HEK293 (cell line): ENCODE data around the gene CTIF.

Experiments
- CTCF ChIA-PET: fragments of 350-600 bp; formaldehyde crosslinking; extraction: SDS; loops from one replicate; lab custom pipeline; 2021; ENCODE audit warnings: antibody characterized with exemption; lab: Yijun Ruan, JAX
- POLR2A ChIA-PET: fragments of 300-600 bp; formaldehyde crosslinking; extraction: SDS; loops from one replicate; lab custom pipeline; 2020; ENCODE audit warnings: antibody characterized with exemption, inconsistent platforms; lab: Yijun Ruan, JAX
- H3K27ac ChIP-seq: fragments of 200-500 bp; sonication (Bioruptor generic); 2 replicates; pipeline ENCODE4 v1.5.1; 2014; ENCODE audit warnings: low read depth, low read length, control low read depth, inconsistent platforms; ENCODE audit errors: extremely low read depth
- H3K36me3 ChIP-seq, 2 experiments: fragments of 200-500 bp in 1 of 2; sonication (Bioruptor generic) in 1 of 2; 1 replicate in 1 of 2; 2 replicates in 1 of 2; pipeline ENCODE4 v1.5.1; 2014 to 2017; ENCODE audit warnings: inconsistent platforms in 2 of 2, low read length in 2 of 2; ENCODE audit not compliant: control insufficient read depth in 2 of 2, insufficient read depth in 1 of 2
- H3K4me1 ChIP-seq: fragments of 200-500 bp; sonication (Bioruptor generic); 2 replicates; pipeline ENCODE4 v1.5.1; 2014; ENCODE audit warnings: mild to moderate bottlenecking, low read length, inconsistent platforms; ENCODE audit not compliant: control insufficient read depth, insufficient read depth
- H3K4me3 ChIP-seq: 2 replicates; pipeline ENCODE4 v1.5.1; 2011; ENCODE audit warnings: low read depth, mild to moderate bottlenecking, control low read depth, low read length, moderate library complexity
- H3K9me3 ChIP-seq: fragments of 200-500 bp; sonication (Bioruptor generic); 2 replicates; pipeline ENCODE4 v1.5.1; 2014; ENCODE audit warnings: low read depth, low read length, inconsistent platforms; ENCODE audit not compliant: control insufficient read depth, insufficient read depth
- CTCF ChIP-seq: fragments of 450-650 bp; formaldehyde crosslinking; IDR thresholded peaks from 2 replicates; pipeline ENCODE4 v1.5.1; 2016; ENCODE audit warnings: missing biosample characterization, missing genetic modification characterization
- GLIS1 ChIP-seq: fragments of 450-650 bp; formaldehyde crosslinking; IDR thresholded peaks from 2 replicates; pipeline ENCODE4 v1.5.1; 2016; ENCODE audit warnings: missing biosample characterization, missing genetic modification characterization
- GLIS2 ChIP-seq: fragments of 450-650 bp; formaldehyde crosslinking; IDR thresholded peaks from 2 replicates; pipeline ENCODE4 v1.5.1; 2016; ENCODE audit warnings: missing biosample characterization, missing genetic modification characterization
- SCRT1 ChIP-seq: fragments of 450-650 bp; formaldehyde crosslinking; IDR thresholded peaks from 2 replicates; pipeline ENCODE4 v1.5.1; 2016; ENCODE audit warnings: missing biosample characterization, missing genetic modification characterization, borderline replicate concordance
- YY1 ChIP-seq: fragments of 450-650 bp; formaldehyde crosslinking; IDR thresholded peaks from 2 replicates; pipeline ENCODE4 v1.5.1; 2018; ENCODE audit warnings: missing biosample characterization, missing genetic modification characterization
- ZBTB21 ChIP-seq: fragments of 450-650 bp; formaldehyde crosslinking; IDR thresholded peaks from 2 replicates; pipeline ENCODE4 v1.5.1; 2017; ENCODE audit warnings: missing biosample characterization, missing genetic modification characterization
- ZBTB6 ChIP-seq: fragments of 450-650 bp; formaldehyde crosslinking; IDR thresholded peaks from 2 replicates; pipeline ENCODE4 v1.5.1; 2017; ENCODE audit warnings: missing biosample characterization, missing genetic modification characterization
- ZFHX2 ChIP-seq: fragments of 450-650 bp; formaldehyde crosslinking; conservative IDR thresholded peaks from 2 replicates; pipeline ENCODE4 v1.5.1; 2016; ENCODE audit warnings: missing biosample characterization, missing genetic modification characterization
- ZNF133 ChIP-seq: fragments of 450-650 bp; formaldehyde crosslinking; IDR thresholded peaks from 2 replicates; pipeline ENCODE4 v1.5.1; 2016; ENCODE audit warnings: missing biosample characterization, missing genetic modification characterization
- ZNF184 ChIP-seq: fragments of 450-650 bp; IDR thresholded peaks from 2 replicates; pipeline ENCODE4 v1.5.1; 2018; ENCODE audit warnings: missing biosample characterization, mild to moderate bottlenecking, missing genetic modification characterization
- ZNF248 ChIP-seq: fragments of 450-650 bp; formaldehyde crosslinking; IDR thresholded peaks from 2 replicates; pipeline ENCODE4 v1.5.1; 2017; ENCODE audit warnings: missing biosample characterization, missing genetic modification characterization
- ZNF266 ChIP-seq: fragments of 450-650 bp; formaldehyde crosslinking; IDR thresholded peaks from 2 replicates; pipeline ENCODE4 v1.5.1; 2016; ENCODE audit warnings: missing biosample characterization, missing genetic modification characterization, low read depth
- ZNF335 ChIP-seq: fragments of 450-650 bp; formaldehyde crosslinking; conservative IDR thresholded peaks from 2 replicates; pipeline ENCODE4 v1.5.1; 2016; ENCODE audit warnings: missing biosample characterization, missing genetic modification characterization
- ZNF394 ChIP-seq: fragments of 450-650 bp; formaldehyde crosslinking; IDR thresholded peaks from 2 replicates; pipeline ENCODE4 v1.5.1; 2016; ENCODE audit warnings: missing biosample characterization, missing genetic modification characterization, mild to moderate bottlenecking, moderate library complexity, borderline replicate concordance
- ZNF398 ChIP-seq: fragments of 450-650 bp; formaldehyde crosslinking; IDR thresholded peaks from 2 replicates; pipeline ENCODE4 v1.5.1; 2017; ENCODE audit warnings: missing biosample characterization, missing genetic modification characterization
- ZNF426 ChIP-seq: fragments of 450-650 bp; formaldehyde crosslinking; IDR thresholded peaks from 2 replicates; pipeline ENCODE4 v1.5.1; 2017; ENCODE audit warnings: missing biosample characterization, missing genetic modification characterization, mild to moderate bottlenecking, inconsistent platforms, moderate library complexity
- ZNF473 ChIP-seq: fragments of 450-650 bp; formaldehyde crosslinking; IDR thresholded peaks from 2 replicates; pipeline ENCODE4 v1.5.1; 2017; ENCODE audit warnings: missing biosample characterization, missing genetic modification characterization
- ZNF560 ChIP-seq: fragments of 450-650 bp; formaldehyde crosslinking; IDR thresholded peaks from 2 replicates; pipeline ENCODE4 v1.5.1; 2017; ENCODE audit warnings: missing biosample characterization, missing genetic modification characterization, borderline replicate concordance
- ZNF571 ChIP-seq: fragments of 450-650 bp; formaldehyde crosslinking; IDR thresholded peaks from 2 replicates; pipeline ENCODE4 v1.5.0; 2017; ENCODE audit warnings: missing biosample characterization, missing genetic modification characterization
- ZNF600 ChIP-seq: fragments of 450-650 bp; formaldehyde crosslinking; IDR thresholded peaks from 2 replicates; pipeline ENCODE4 v1.5.1; 2016; ENCODE audit warnings: missing biosample characterization, missing genetic modification characterization
- ZNF658 ChIP-seq: fragments of 450-650 bp; formaldehyde crosslinking; IDR thresholded peaks from 2 replicates; pipeline ENCODE4; 2016; ENCODE audit warnings: missing biosample characterization, missing genetic modification characterization
- ZNF768 ChIP-seq: fragments of 450-650 bp; formaldehyde crosslinking; IDR thresholded peaks from 2 replicates; pipeline ENCODE4 v1.5.1; 2018; ENCODE audit warnings: missing biosample characterization, mild to moderate bottlenecking, missing genetic modification characterization
- ZNF791 ChIP-seq: fragments of 450-650 bp; formaldehyde crosslinking; IDR thresholded peaks from 2 replicates; pipeline ENCODE4 v1.5.1; 2016; ENCODE audit warnings: missing biosample characterization, missing genetic modification characterization
- TF ChIP-seq, protein P1 (sequence below): fragments of 450-650 bp; formaldehyde crosslinking; optimal IDR thresholded peaks from 2 replicates; pipeline ENCODE3; 2016; ENCODE audit warnings: missing biosample characterization, mild to moderate bottlenecking, missing genetic modification characterization
- TF ChIP-seq, protein P2 (sequence below): fragments of 450-650 bp; formaldehyde crosslinking; IDR thresholded peaks from 2 replicates; pipeline ENCODE4 v1.5.1; 2016; ENCODE audit warnings: missing biosample characterization, missing genetic modification characterization
- TF ChIP-seq, protein P3 (sequence below): fragments of 450-650 bp; formaldehyde crosslinking; IDR thresholded peaks from 2 replicates; pipeline ENCODE4 v1.5.1; 2016; ENCODE audit warnings: missing biosample characterization, missing genetic modification characterization

CTIF gene

GRCh38 chr18:48838166-48838775 is 299.4 kb downstream of the CTIF start (continued):
- TF ChIP-seq SCRT1 (tag by site-specific recombination) (no peak), ZNF600 (tag by site-specific recombination) (no peak), CTCF (tag by site-specific recombination) (no peak), ZFHX2 (tag by site-specific recombination) (no peak)
- TF ChIP-seq, protein P1, sequence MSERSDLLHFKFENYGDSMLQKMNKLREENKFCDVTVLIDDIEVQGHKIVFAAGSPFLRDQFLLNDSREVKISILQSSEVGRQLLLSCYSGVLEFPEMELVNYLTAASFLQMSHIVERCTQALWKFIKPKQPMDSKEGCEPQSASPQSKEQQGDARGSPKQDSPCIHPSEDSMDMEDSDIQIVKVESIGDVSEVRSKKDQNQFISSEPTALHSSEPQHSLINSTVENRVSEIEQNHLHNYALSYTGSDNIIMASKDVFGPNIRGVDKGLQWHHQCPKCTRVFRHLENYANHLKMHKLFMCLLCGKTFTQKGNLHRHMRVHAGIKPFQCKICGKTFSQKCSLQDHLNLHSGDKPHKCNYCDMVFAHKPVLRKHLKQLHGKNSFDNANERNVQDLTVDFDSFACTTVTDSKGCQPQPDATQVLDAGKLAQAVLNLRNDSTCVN (tag by site-specific recombination) = no peak
- TF ChIP-seq, protein P2, sequence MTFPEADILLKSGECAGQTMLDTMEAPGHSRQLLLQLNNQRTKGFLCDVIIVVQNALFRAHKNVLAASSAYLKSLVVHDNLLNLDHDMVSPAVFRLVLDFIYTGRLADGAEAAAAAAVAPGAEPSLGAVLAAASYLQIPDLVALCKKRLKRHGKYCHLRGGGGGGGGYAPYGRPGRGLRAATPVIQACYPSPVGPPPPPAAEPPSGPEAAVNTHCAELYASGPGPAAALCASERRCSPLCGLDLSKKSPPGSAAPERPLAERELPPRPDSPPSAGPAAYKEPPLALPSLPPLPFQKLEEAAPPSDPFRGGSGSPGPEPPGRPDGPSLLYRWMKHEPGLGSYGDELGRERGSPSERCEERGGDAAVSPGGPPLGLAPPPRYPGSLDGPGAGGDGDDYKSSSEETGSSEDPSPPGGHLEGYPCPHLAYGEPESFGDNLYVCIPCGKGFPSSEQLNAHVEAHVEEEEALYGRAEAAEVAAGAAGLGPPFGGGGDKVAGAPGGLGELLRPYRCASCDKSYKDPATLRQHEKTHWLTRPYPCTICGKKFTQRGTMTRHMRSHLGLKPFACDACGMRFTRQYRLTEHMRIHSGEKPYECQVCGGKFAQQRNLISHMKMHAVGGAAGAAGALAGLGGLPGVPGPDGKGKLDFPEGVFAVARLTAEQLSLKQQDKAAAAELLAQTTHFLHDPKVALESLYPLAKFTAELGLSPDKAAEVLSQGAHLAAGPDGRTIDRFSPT (tag by site-specific recombination) = no peak

- Histone ChIP-seq H3K9me3 (no peaks in the 10 kb centered on the region), H3K36me3 (no peaks in the 10 kb centered on the region), H3K4me1 (peaks cover 24% of the 10 kb centered on the region), H3K27ac (no peak overlapping the region; the same call in 1 of the 2 replicates), H3K4me3 (no peak overlapping the region)
- POLR2A ChIA-PET = no interaction called here
- CTCF ChIA-PET = no interaction called here
- no peak for TF ChIP-seq ZNF133 (tag by site-specific recombination)
- TF ChIP-seq YY1 (tag by site-specific recombination) = no peak
- peak; percentile 25; the same call in 1 of the 2 replicates for TF ChIP-seq GLIS1 (tag by site-specific recombination)
- TF ChIP-seq, protein P3, sequence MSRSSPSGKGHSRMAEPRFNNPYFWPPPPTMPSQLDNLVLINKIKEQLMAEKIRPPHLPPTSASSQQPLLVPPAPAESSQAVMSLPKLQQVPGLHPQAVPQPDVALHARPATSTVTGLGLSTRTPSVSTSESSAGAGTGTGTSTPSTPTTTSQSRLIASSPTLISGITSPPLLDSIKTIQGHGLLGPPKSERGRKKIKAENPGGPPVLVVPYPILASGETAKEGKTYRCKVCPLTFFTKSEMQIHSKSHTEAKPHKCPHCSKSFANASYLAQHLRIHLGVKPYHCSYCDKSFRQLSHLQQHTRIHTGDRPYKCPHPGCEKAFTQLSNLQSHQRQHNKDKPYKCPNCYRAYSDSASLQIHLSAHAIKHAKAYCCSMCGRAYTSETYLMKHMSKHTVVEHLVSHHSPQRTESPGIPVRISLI (tag by site-specific recombination) = no peak
- TF ChIP-seq ZNF335 (tag by site-specific recombination) = no peak
- TF ChIP-seq ZNF473 (tag by site-specific recombination) = no peak
- TF ChIP-seq ZNF560 (tag by site-specific recombination) = no peak
- no peak for TF ChIP-seq ZNF248 (tag by site-specific recombination)
- TF ChIP-seq ZBTB6 (tag by site-specific recombination) = no peak
- TF ChIP-seq ZNF394 (tag by site-specific recombination) = no peak
- TF ChIP-seq ZNF184 (tag by site-specific recombination) = no peak
- peak; percentile 27; the same call in 1 of the 2 replicates for TF ChIP-seq ZNF398 (tag by site-specific recombination)
- TF ChIP-seq ZNF658 = no peak
- TF ChIP-seq GLIS2 = 0 out of 2 replicates have a peak, but pooled peaks have one; percentile 17
- TF ChIP-seq ZNF426 (tag by site-specific recombination) = no peak
- peak; percentile 70; the same call in 1 of the 2 replicates for TF ChIP-seq ZNF266 (tag by site-specific recombination)
- TF ChIP-seq ZBTB21 = no peak
- TF ChIP-seq ZNF791 (tag by site-specific recombination) = no peak
- TF ChIP-seq ZNF571 (tag by site-specific recombination) = no peak
- TF ChIP-seq ZNF768 = no peak
Measured at GRCh38 chr18:48838921-48839818, 300.3 kb downstream of the CTIF start.
